Gastroesophageal sphincter (tissue), 3 donors: Measurements from ENCODE around the gene CACNA2D3.

Source experiments
- CTCF ChIP-seq, 4 experiments: fragments of 200-600 bp in 2 of 4; fragments of 450-650 bp in 2 of 4; sonication (generic) in 1 of 4; IDR thresholded peaks; one replicate each; pipeline ENCODE4 v1.5.1; 2017 to 2019; ENCODE audit warnings: antibody characterized with exemption in 4 of 4, mild to moderate bottlenecking in 2 of 4, moderate library complexity in 2 of 4
- POLR2A ChIP-seq, 2 donors: fragments of 450-650 bp; IDR thresholded peaks; one replicate each; pipeline ENCODE4 v1.6.1; 2017; ENCODE audit warnings: antibody characterized with exemption in 2 of 2, mild to moderate bottlenecking in 2 of 2, moderate library complexity in 1 of 2

GRCh38 chr3:54776601-54777000 lies 654.2 kb downstream of the CACNA2D3 start:
- TF ChIP-seq POLR2A (IDR thresholded peaks at IDR 0.05) (no peak), CTCF (IDR thresholded peaks at IDR 0.05) (no peak)
